ENCODE measurements around the gene PARD3. TPM values are rescaled to one million over a fixed set of nuclear protein-coding genes. Genes with fewer than 3 reads are reported as not detected.

The PARD3 gene
- total RNA-seq, 1 experiment from 2014 or later = 51.8 TPM

GRCh38 chr10:34492081-34492480, 323.0 kb downstream of the PARD3 start (continued):
- no peak for TF ChIP-seq GTF2I (CRISPR knock-in tag; conservative IDR thresholded peaks at IDR 0.05)

- POLR2A ChIA-PET = no interaction called here
- DNase-seq (ENCODE audit: low spot score) (no peak), ATAC-seq (no peak)
- no peak overlapping the region for H3K4me3 Mint-ChIP-seq
- CTCF ChIA-PET = no interaction called here
- no peaks in the 10 kb centered on the region for H3K36me3 Mint-ChIP-seq
- no peaks in the 10 kb centered on the region for H3K9me3 Mint-ChIP-seq
- peaks cover 17% of the 10 kb centered on the region for H3K4me1 Mint-ChIP-seq
- TF ChIP-seq ZNF416 (CRISPR knock-in tag; IDR thresholded peaks at IDR 0.05) = no peak
- TF ChIP-seq, protein P1, sequence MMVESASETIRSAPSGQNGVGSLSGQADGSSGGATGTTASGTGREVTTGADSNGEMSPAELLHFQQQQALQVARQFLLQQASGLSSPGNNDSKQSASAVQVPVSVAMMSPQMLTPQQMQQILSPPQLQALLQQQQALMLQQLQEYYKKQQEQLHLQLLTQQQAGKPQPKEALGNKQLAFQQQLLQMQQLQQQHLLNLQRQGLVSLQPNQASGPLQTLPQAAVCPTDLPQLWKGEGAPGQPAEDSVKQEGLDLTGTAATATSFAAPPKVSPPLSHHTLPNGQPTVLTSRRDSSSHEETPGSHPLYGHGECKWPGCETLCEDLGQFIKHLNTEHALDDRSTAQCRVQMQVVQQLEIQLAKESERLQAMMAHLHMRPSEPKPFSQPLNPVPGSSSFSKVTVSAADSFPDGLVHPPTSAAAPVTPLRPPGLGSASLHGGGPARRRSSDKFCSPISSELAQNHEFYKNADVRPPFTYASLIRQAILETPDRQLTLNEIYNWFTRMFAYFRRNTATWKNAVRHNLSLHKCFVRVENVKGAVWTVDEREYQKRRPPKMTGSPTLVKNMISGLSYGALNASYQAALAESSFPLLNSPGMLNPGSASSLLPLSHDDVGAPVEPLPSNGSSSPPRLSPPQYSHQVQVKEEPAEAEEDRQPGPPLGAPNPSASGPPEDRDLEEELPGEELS (CRISPR knock-in tag; IDR thresholded peaks at IDR 0.05) = no peak
- TF ChIP-seq GRHL2 (CRISPR knock-in tag; IDR thresholded peaks at IDR 0.05; ENCODE audit: insufficient replicate concordance, severe bottlenecking) = no peak
- H3K27me3 Mint-ChIP-seq (ENCODE audit: low read depth) = no peaks in the 10 kb centered on the region
- no peak overlapping the region for H3K27ac Mint-ChIP-seq
Measured at GRCh38 chr10:34491678-34492077, 323.4 kb downstream of the PARD3 start.

- ChIA-PET CTCF (interaction anchor here (1.0 kb wide), 1 partner anchor 14 kb away, joined by 3 read pairs; no protein-coding TSS in a partner anchor), POLR2A (no interaction called here)
- H3K4me1 Mint-ChIP-seq = peaks cover 29% of the 10 kb centered on the region
- H3K9me3 Mint-ChIP-seq = no peaks in the 10 kb centered on the region
- no peaks in the 10 kb centered on the region for H3K36me3 Mint-ChIP-seq
- DNase-seq (ENCODE audit: low spot score) (no peak), ATAC-seq (no peak)
- no peak for TF ChIP-seq SOX15 (CRISPR knock-in tag; IDR thresholded peaks at IDR 0.05)
- no peak for TF ChIP-seq PRRX2 (CRISPR knock-in tag; IDR thresholded peaks at IDR 0.05)
- TF ChIP-seq FOXK1 (CRISPR knock-in tag; IDR thresholded peaks at IDR 0.05) = no peak
- no peak for TF ChIP-seq ATF1 (CRISPR knock-in tag; IDR thresholded peaks at IDR 0.05)
- TF ChIP-seq NR1H2 (CRISPR knock-in tag; IDR thresholded peaks at IDR 0.05) = no peak
- no peak for TF ChIP-seq ERG (CRISPR knock-in tag; IDR thresholded peaks at IDR 0.05)
- TF ChIP-seq SP1 (CRISPR knock-in tag; conservative IDR thresholded peaks at IDR 0.05) = no peak
- TF ChIP-seq, protein P2, sequence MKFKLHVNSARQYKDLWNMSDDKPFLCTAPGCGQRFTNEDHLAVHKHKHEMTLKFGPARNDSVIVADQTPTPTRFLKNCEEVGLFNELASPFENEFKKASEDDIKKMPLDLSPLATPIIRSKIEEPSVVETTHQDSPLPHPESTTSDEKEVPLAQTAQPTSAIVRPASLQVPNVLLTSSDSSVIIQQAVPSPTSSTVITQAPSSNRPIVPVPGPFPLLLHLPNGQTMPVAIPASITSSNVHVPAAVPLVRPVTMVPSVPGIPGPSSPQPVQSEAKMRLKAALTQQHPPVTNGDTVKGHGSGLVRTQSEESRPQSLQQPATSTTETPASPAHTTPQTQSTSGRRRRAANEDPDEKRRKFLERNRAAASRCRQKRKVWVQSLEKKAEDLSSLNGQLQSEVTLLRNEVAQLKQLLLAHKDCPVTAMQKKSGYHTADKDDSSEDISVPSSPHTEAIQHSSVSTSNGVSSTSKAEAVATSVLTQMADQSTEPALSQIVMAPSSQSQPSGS (CRISPR knock-in tag; IDR thresholded peaks at IDR 0.05; ENCODE audit: borderline replicate concordance, low read depth) = no peak
- TF ChIP-seq, protein P1 (CRISPR knock-in tag; IDR thresholded peaks at IDR 0.05) = no peak
- TF ChIP-seq ZNF232 (CRISPR knock-in tag; IDR thresholded peaks at IDR 0.05) = no peak
- no peak for TF ChIP-seq NR2C2 (CRISPR knock-in tag; IDR thresholded peaks at IDR 0.05)
- TF ChIP-seq GRHL2 (CRISPR knock-in tag; IDR thresholded peaks at IDR 0.05; ENCODE audit: insufficient replicate concordance, severe bottlenecking) = no peak
- TF ChIP-seq, protein P3, sequence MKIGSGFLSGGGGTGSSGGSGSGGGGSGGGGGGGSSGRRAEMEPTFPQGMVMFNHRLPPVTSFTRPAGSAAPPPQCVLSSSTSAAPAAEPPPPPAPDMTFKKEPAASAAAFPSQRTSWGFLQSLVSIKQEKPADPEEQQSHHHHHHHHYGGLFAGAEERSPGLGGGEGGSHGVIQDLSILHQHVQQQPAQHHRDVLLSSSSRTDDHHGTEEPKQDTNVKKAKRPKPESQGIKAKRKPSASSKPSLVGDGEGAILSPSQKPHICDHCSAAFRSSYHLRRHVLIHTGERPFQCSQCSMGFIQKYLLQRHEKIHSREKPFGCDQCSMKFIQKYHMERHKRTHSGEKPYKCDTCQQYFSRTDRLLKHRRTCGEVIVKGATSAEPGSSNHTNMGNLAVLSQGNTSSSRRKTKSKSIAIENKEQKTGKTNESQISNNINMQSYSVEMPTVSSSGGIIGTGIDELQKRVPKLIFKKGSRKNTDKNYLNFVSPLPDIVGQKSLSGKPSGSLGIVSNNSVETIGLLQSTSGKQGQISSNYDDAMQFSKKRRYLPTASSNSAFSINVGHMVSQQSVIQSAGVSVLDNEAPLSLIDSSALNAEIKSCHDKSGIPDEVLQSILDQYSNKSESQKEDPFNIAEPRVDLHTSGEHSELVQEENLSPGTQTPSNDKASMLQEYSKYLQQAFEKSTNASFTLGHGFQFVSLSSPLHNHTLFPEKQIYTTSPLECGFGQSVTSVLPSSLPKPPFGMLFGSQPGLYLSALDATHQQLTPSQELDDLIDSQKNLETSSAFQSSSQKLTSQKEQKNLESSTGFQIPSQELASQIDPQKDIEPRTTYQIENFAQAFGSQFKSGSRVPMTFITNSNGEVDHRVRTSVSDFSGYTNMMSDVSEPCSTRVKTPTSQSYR (CRISPR knock-in tag; IDR thresholded peaks at IDR 0.05) = no peak
- TF ChIP-seq E2F1 (CRISPR knock-in tag; IDR thresholded peaks at IDR 0.05) = no peak
- no peak for TF ChIP-seq NR3C1 (CRISPR knock-in tag; conservative IDR thresholded peaks at IDR 0.05; ENCODE audit: low read depth)
- no peak for TF ChIP-seq GABPB1 (CRISPR knock-in tag; IDR thresholded peaks at IDR 0.05)
- TF ChIP-seq, protein P4, sequence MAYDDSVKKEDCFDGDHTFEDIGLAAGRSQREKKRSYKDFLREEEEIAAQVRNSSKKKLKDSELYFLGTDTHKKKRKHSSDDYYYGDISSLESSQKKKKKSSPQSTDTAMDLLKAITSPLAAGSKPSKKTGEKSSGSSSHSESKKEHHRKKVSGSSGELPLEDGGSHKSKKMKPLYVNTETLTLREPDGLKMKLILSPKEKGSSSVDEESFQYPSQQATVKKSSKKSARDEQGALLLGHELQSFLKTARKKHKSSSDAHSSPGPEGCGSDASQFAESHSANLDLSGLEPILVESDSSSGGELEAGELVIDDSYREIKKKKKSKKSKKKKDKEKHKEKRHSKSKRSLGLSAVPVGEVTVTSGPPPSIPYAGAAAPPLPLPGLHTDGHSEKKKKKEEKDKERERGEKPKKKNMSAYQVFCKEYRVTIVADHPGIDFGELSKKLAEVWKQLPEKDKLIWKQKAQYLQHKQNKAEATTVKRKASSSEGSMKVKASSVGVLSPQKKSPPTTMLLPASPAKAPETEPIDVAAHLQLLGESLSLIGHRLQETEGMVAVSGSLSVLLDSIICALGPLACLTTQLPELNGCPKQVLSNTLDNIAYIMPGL (CRISPR knock-in tag; IDR thresholded peaks at IDR 0.05) = no peak
- no peaks in the 10 kb centered on the region for H3K27me3 Mint-ChIP-seq (ENCODE audit: low read depth)
- no peak overlapping the region for H3K4me3 Mint-ChIP-seq
- peak overlapping the region; percentile 71; the same call in 1 of the 2 replicates for H3K27ac Mint-ChIP-seq
Measured at GRCh38 chr10:34489973-34490745, 324.9 kb downstream of the PARD3 start.
